Bronchial smooth muscle cell (primary cell): Measurements from ENCODE around the gene INPPL1. TPM values are rescaled to one million over a fixed set of nuclear protein-coding genes. Genes with fewer than 3 reads are reported as not detected.

ENCODE experiments used
- total RNA-seq: library from RNA; depleted of rRNA; stranded (reverse); fragments of >200 nt; gene quantifications from 2 replicates; pipeline ENCODE4 v1.2.1, GENCODE V29; 2014

The INPPL1 gene
- total RNA-seq = 44.8 and 49.0 TPM in 2 replicates

GRCh38 chr11:72224564-72225410 lies at the start of gene INPPL1:
Gene INPPL1 (plus strand): TSS chr11:72224767. CDS start chr11:72224985, 218 bp downstream.

GRCh38 chr11:72191961-72192381 lies 32.6 kb upstream of the INPPL1 start, which contains the start of gene FOLR1:
Gene FOLR1 (plus strand): TSS chr11:72192140. CDS start chr11:72192174, 34 bp downstream.

GRCh38 chr11:72216638-72217037 lies 7.9 kb upstream of the INPPL1 start, which contains the start of gene FOLR2:
Gene FOLR2 (plus strand): TSS chr11:72216794. CDS start chr11:72218585, 1,791 bp downstream.

GRCh38 chr11:72244060-72244360 lies 19.4 kb downstream of the INPPL1 start, which contains the start of gene PHOX2A:
Gene PHOX2A (minus strand): TSS chr11:72244176. CDS start chr11:72244004, 172 bp downstream.

Other genes with a start within 250 kb of the INPPL1 start
- 1.3 and 2.0 TPM in 2 replicates for gene IL18BP, start 225.9 kb upstream of the INPPL1 start, total RNA-seq
- gene NUMA1, start 144.2 kb upstream of the INPPL1 start, total RNA-seq = 154 and 194 TPM in 2 replicates
- 3.9 and 13.5 TPM in 2 replicates for gene LRRC51, start 143.9 kb upstream of the INPPL1 start, total RNA-seq
- 86.1 and 89.2 TPM in 2 replicates for gene LAMTOR1, start 121.5 kb upstream of the INPPL1 start, total RNA-seq
- not detected in 2 replicates for gene TOMT, start 118.8 kb upstream of the INPPL1 start, total RNA-seq
- gene ANAPC15, start 112.1 kb upstream of the INPPL1 start, total RNA-seq = 25.9 and 41.6 TPM in 2 replicates
- 0.34 and 1.4 TPM in 2 replicates for gene FOLR3, start 89.0 kb upstream of the INPPL1 start, total RNA-seq
- not detected in 2 replicates for gene FOLR1, start 32.6 kb upstream of the INPPL1 start, total RNA-seq
- gene FOLR2, start 8.0 kb upstream of the INPPL1 start, total RNA-seq = not detected in 2 replicates
- gene PHOX2A, start 19.4 kb downstream of the INPPL1 start, total RNA-seq = not detected in 2 replicates
- 24.0 and 33.7 TPM in 2 replicates for gene CLPB, start 209.8 kb downstream of the INPPL1 start, total RNA-seq